Mammary epithelial cell (primary cell): ENCODE measurements around the gene SULT1E1.

Experiments used
- EZH2 ChIP-seq: IDR thresholded peaks from 2 replicates; pipeline ENCODE4 v1.6.1; 2012; ENCODE audit warnings: low read length, inconsistent platforms, borderline replicate concordance
- TF ChIP-seq, protein P1 (sequence below), 2 donors: IDR thresholded peaks in 1 of 2; conservative IDR thresholded peaks in 1 of 2; 2 replicates each; pipeline ENCODE4 v1.5.1; 2011 to 2012; ENCODE audit warnings: inconsistent platforms in 2 of 2, low read length in 2 of 2, mild to moderate bottlenecking in 2 of 2, control low read depth in 1 of 2, low read depth in 1 of 2; ENCODE audit not compliant: insufficient read depth in 1 of 2; ENCODE audit errors: extremely low read depth in 1 of 2

DNA sequence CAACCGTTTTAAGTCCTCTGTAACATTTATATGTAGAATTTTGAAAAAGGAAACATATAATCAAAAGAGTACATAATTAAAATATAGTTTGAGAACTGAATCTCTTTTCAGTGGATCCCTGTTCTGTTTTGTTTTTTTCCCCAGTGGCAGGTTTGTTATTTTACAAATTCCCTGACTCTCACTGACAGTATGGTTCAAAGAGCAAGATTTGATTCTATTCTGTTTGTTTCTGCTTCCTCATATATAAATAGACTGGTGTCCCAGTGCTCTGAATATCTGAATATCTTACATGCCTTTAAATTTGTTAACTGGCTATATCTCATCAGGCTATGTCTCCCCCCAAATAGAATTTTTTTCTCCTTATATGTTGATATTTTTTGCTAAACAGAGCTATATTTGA is 16.6 kb downstream of the SULT1E1 start:
- TF ChIP-seq, protein P1, sequence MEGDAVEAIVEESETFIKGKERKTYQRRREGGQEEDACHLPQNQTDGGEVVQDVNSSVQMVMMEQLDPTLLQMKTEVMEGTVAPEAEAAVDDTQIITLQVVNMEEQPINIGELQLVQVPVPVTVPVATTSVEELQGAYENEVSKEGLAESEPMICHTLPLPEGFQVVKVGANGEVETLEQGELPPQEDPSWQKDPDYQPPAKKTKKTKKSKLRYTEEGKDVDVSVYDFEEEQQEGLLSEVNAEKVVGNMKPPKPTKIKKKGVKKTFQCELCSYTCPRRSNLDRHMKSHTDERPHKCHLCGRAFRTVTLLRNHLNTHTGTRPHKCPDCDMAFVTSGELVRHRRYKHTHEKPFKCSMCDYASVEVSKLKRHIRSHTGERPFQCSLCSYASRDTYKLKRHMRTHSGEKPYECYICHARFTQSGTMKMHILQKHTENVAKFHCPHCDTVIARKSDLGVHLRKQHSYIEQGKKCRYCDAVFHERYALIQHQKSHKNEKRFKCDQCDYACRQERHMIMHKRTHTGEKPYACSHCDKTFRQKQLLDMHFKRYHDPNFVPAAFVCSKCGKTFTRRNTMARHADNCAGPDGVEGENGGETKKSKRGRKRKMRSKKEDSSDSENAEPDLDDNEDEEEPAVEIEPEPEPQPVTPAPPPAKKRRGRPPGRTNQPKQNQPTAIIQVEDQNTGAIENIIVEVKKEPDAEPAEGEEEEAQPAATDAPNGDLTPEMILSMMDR (conservative IDR thresholded peaks at IDR 0.05 in 1 of 2, IDR thresholded peaks at IDR 0.05 in 1 of 2; ENCODE audit: extremely low read depth in 1 of 2, insufficient read depth in 1 of 2, low read depth in 1 of 2, low read length in 2 of 2) = no peak
- no peak for TF ChIP-seq EZH2
